ENCODE measurements around the gene C5.

Gene C5

DNA sequence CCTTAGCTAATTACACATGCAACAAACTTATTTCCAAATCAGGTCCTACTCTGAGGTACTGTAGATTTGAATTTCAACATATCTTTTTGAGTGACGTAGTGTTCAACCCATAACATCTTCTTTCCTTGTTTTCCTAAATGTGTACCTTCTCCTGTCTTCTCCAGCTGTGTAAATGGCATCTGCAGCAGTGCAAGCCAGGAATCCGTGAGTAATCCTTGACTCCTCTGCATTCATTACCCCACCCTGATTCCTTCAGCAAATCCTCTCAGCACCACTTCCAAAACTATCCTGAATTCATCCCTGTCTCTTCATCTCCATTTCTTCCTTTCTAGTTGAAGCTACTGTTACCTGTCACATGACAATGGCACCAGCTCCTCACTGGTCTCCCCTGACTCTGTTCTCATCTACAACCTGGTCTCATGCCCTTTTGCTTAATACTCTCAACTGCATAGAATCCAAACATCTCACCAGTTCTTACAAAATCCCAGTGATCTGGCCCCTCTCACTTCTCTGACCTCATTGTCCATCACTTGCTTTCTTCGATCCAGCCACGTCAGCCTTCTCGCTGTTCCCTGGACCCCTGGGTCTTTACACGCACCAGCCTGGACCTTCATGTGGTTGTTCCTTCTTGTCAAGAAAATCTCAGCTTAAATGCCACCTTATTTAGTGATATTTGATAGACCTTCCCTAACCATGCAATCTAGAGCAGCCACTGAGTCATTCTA lies 108.9 kb downstream of the C5 start:
- peak; percentile 70 for DNase-seq (ENCODE audit: low read depth)

DNA sequence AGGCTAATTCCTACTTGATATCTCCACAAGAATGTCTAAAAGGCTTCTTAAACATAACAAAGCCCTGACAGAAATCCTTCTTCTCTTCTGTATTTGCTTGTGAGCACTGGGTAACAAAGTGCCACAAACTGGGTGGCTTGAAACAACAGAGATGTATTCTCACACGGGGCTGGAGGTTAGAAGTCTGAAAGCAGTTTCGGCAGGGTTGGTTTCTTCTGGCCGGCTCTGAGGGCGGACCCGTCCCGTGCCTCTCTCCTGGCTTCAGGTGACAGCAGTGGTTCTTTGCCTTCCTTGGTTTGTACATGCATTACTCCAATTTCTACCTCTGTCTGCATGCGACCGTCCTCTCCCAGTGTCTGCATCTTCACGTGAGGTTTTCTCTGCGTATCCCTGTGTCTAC lies 109.5 kb downstream of the C5 start:
- DNase-seq (ENCODE audit: low read depth): no peak

DNA sequence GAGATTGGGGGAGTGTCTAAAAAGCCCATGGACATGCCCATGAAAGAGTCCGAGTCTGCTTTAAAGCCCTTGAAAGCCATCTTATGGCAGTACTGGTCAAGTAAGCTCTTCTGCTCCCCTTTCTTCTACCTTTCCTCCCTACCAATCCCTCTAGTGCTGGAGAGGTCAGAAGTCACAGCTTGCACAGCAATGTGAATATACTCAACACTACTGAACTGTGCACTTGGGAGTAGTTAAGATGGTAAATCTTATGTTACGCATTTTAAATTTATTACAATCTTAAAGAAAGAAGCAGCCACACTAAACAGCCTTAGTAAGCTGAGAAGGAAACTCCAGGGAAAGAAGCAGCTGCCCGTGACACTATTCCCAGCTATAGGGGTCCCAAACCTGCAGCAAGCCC lies 111.2 kb downstream of the C5 start:
- no peak for DNase-seq (ENCODE audit: low read depth)

DNA sequence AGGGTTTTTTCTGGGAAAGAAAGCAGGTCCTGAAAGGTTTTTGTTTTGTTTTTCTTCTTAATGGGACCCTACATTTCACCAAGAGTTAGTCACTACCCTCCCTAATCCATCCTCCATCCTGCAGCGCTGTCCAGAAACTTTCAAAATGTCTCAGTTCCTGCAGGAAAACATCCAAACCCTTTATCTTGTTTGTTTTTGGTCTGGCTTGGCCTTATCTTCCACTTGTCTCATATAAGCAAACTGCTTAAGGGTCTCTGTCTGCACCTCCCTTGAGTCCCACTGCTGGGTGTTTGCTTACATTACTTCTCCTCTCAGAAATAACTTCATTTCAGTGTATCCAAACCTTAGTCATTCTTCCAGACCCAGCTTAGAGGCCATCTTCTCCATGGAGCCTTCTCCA lies 112.5 kb downstream of the C5 start:
- DNase-seq (ENCODE audit: low read depth): peak; percentile 51

DNA sequence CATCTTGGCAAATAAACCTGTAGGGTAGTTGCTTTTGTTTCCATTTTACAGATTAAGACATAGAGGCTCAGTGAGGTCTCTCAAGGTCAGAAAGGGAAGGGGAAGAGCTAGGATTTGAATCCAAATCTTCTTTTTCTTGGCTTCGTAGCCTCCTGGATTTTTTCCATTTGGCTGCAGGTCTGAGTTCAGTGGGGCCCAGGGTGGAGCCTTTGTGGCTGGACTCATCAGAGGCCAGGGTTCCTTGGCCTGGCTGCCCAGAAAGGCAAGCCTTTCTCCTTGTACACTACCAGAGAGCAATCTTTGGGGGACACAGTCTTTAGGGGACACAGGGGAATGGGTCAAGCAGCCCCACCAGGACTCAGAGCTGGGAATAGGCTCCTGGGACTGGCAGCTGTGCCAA lies 112.9 kb downstream of the C5 start:
- no peak for DNase-seq (ENCODE audit: low read depth)

DNA sequence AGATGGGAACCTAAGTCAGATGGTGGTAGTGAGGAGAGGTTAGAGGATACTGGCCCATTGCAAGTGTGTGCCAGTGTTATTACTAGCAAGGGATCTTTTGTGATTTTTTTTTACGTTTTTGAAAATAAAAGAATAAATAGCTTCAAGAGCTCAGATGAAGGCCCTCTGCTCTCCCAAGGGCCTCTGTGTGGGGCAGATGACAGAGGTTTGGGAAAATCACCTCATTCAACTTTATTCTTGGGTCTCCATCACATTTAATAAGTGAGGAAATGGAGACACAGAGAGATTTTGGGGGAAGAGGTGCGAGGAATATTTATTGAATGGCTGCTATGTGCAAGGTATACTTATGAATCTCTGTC lies 113.3 kb downstream of the C5 start:
- no peak for DNase-seq (ENCODE audit: low read depth)

DNA sequence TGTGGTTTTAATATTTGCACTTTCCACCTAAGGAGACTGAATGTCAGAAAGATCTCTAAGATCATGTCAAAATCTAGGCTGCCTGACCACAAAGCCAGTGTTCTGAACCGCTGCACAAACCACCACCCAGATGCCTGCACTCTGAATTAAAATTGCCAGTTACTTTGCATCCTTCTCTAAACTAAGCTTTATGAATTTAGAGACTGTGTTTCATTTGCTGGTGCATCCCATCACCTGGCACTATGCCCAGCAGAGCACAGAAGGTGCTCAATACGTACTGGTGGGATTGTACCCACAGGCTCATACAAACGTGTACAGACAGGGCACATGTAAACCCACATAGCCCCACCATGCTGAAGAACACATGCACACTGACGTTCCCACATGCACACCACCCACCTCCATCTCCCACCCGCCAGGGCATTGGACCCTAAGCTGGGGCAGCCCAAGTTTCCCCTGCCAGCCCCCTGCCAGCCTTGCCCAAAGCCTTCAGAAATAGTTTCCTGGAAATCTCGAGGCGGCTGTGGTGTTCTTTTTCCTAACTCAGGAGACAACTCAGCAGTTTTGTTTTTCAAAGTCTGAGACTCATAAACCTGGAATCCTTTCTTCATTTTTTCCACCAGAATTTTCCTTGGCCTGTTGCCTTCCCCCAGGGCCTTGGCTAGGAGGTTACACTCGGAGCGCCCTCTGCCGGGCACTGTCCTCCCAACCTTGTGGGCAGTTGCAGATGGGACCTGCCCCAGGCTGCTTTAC lies 113.9 kb downstream of the C5 start:
- peak; percentile 92 for DNase-seq (ENCODE audit: low read depth)

DNA sequence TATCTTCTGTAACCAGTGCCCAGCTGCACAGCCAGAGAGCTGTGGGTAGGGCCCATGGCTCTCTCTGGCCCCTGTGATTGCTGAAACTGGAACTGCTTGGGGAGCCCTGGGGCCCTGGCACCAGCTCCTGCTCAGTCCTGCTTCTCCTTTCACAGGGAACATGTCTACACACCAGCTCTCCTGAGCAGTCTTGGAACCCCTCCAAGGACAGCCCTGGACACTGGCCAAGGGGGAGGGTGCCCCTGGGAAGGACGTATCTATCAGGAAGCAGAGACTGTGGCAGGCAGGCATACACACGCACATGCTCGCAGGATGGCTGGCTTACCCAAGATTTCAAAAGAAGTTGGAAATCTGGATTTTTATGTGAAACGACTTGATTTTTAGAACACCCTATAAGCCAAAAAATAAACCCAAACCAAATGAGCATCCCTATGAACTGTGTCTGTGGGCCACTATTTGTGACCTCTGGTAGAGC lies 114.7 kb downstream of the C5 start:
- peak; percentile 94 for DNase-seq (ENCODE audit: low read depth)

DNA sequence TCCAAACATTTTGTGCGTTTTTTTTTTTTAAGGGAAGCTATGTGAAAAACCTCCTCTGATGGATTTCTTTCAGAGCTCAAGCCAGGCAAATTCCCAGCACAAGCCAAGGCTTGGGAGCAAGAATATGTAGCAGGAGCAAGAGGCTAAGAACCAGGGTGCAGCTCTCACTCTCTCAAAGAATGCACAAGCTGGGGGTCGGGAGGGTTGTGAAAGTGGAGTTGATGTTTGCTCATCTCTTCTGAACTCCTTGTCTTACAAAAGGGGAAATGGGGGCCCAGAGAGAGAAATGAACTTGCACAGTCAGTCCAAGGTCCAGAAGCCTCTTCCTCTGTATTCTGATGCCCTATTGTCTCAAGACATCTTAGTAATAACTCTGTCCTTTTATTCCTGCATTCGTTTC lies 115.8 kb downstream of the C5 start:
- no peak for DNase-seq (ENCODE audit: low read depth)

DNA sequence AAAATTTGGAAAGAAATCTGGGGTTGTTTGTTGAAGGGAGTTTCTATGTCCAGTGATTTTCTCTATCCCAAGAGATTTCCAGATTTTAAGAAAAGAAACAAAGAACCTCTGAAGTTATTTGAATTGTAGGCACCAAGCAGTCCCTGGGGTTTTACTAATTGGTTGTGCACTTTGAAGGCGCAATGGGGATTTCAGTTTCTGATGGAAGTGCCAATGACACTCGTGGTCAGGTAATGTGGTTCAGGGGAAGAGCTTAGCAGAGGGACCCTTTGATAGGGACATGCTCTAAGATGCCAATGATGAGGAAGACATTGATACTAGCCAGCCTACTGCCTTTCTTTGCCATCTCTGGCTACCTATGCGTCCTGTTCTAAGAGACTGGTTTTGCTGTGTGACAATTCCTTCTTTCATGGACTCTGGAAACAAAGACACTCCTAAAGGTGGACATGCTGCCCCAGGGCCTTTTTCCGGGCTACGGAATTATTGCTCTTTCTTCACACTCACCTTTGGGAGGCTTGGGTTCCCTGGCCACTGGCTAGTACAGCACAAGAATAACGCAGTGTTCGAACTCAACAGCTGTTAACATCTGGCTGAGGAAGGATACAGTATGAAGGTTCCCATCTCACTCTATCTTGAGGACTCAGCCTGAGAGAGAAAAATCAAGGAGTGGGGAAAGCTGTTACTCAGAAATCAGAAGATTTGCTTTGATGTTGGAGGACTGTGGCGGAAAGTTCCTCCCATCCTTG lies 116.6 kb downstream of the C5 start:
- no peak for DNase-seq (ENCODE audit: low read depth)

DNA sequence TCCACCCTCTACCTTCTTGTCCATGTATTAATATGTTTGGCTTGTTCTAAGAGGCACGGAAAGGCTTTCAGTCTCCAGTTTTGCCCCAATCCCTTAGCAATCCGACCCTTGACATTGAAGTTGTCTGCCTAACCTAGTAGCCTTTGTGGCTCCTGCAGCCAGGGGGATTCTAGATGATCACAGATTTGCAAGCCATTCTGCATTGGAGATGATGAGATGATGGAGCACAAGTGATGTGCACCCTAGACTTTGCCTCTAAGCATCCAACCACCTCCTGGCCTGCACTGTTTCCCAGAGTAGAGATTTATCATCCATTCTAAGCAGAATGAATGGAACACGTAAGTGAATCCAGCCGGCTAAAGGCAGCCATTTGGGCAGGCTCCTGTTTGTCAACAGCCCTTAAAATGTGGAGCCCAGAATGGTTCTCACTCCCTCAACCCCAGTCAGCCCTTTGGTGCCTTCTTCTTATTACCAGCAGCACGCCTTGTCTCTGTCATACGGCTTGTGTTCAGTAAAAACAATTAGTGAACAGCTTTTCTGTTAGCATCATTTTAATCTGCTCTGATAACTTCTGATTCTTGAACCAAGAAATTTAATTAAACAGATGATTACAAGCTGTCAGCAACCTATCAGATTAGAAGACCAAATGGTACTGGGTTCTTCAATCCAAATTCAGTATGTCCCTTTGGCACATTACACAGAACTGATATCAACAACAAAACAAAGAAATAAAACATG lies 117.8 kb downstream of the C5 start:
- DNase-seq (ENCODE audit: low read depth): no peak

DNA sequence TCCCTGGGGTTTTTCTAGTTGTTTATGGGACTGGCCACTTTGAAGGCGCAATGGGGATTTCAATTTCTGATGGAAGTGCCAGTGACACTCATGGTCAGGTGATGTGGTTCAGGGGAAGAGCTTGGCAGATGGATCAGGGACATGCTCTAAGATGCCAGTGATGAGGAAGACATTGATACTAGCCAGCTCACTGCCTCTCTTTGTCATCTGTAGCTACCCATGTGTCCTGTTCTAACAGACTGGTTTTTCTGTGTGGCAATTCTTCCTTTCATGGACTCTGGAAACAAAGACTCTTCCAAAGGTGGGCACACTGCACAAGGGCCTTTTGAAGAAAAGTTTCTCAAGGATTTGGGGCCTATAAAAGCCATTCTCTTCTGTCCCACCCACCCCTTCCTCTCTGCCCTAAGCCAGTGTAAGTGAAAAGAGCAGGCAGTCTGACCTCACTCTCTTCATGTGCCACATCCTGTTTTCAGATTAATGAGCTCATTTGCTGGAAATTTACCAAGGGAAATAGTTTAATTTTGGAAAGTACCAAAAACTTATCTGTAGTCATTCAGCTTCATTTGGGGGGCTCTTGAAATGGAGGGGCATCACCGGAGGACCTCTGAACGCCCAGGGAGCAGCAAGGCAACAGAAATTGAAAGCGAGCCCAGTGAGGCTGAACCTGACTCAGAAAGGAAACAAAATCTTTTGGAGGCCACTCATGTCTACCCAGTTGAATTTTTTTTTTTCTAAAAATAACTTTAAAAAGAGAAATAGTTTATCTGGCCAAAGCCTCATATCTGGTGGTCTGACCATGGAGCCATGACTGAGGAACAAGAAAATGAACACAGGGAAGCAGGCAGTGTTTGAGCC lies 118.6 kb downstream of the C5 start:
- peak; percentile 21 for DNase-seq (ENCODE audit: low read depth)

DNA sequence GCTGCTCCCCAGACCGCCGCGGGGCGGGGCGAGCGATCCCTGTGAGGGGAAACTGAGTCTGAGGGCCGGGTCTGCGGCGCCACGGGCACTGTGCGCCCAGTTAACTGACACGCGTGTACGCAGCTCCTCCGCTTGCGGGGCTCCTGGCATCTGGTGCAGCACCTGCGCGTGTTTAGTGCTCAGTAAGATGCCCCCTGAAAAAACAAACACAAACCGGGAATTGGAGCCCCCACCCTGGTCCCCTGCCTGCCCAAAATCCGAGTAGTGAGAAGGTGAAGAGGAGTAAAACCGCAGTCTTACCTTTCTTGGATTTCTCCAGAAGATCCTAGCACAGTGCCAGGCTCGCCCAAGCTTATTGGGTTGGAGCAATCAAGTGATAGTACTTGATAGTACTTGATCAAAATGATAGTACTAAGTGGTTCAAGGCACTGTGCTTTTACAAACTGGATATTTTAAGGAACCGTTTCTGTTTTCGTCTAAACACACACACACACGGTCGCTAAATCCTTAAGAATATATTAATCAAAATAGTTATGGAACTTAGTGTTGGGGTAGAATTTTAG lies 120.8 kb downstream of the C5 start:
- DNase-seq (ENCODE audit: low read depth): no peak

DNA sequence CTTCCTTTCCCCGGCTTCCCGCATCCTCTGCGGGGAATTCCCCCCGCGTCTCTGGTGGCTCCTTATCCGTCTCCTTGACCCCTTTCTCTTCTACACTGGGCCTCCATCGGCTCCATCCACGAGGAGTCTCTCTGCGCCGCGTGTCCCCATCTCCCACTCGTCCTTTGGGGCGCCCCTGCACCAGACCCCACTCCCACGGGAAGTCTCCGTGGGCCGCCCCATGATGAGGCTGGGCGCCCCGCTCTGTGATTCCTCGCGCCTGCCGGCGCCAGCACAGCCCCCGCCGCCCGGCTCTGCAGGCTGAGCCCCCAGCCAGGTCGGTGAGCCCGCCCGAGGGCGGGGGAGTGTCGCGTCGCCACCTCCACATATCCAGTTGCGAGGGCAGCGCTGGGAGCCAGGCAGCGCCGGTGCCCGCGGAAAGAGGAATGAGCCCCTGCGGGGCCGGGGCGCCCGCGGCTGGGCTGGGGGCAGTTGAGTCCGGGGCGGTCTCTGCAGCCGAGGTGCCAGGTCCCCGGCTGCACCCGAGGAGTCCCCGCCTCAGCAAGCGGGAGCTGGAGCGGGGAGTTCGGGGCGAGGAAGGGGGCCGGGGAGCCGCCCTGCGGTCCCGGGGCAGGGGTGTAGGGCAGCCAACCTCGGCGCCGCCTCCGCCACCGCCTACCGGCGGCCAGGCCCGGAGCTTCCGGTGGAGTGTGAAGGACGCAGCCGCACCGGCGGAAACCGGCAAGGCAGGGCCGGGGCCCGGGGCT lies 121.4 kb downstream of the C5 start:
- DNase-seq (ENCODE audit: low read depth): peak; percentile 42

DNA sequence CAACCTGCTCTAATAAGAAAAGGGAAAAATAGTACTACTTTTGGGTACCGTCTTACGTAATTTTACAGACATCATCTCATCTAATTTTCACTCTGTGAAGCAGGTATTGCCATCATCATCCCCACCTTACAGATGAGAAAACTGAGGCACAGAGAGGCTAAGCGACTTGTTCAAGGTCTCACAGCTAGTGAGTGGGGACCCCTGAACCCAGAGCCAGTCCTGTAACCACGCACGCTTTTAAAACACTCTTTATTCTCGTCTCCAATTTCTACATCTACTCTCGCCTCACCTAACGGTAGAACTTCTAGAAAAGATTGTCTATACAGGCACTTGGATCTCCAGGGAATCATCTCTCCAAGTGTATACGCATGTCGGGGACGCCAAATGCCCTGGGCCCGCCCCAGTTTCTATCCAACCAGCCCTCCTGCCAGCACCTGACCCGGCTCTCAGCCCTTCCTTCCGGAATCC lies 122.0 kb downstream of the C5 start:
- DNase-seq (ENCODE audit: low read depth): peak; percentile 35

DNA sequence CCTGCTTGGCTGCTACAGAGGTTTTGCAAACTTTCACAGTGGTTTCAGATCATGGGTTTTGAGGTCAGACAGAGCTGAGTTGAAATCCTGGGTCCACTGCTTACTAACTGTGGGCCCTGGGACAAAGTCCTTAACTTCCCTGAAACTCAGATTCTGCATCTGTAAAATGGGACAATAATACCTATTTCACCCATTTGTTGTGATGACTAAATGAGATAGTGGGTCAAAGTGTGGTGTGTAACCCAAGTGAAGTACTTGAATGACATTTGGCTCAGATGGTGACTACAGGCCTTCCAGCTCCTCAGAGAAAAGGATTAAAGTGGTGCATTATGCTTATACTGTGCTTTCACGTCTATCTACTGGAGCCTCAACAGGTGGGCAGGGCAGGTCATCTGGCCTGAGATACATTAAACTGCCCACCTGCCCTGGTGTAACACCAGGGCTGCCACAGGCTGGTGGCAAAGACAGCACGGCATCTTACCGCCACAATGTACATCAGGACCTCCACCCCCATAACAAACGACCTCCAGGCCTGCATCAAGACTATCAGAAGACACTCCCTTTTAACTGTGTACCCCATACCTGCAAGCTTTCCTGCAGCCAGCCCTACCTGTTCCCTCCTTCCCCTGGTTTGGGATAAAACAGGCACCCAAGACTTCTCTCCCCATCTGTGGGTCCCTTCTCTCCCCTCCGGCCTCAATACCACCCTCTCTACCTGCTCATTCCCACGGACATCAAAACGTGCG lies 122.6 kb downstream of the C5 start:
- DNase-seq (ENCODE audit: low read depth): no peak

DNA sequence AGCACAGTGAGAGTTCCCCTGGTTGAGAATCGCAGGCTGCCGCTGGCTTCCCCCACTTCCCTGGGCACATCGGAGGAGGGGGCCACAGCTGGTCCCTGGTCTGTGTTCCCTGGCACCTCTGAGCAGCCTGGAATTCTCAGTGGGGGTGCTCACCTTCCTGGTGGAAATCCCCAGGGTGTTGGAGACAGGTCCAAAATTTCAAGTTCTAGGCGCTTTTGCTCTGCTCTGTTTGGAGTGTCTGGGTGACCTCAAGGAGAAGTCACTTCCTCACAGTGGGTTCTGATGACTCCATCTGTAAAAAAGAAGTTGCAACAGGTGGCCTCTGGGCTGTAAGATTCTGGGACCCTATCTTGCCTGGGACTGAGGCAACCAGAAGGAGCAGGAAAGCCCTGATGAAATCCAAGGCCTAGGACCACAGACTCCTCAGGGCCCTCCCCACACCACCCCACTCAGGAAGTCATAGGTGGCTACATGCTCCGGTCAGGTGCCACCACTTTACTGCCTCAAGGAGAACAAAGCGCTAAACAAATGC lies 123.6 kb downstream of the C5 start, which contains the start of gene TRAF1:
Gene TRAF1 (minus strand): TSS at position 400 of the 532 bp plus-strand sequence. CDS start 721 bp downstream, outside the sequence.
- DNase-seq (ENCODE audit: low read depth): no peak

DNA sequence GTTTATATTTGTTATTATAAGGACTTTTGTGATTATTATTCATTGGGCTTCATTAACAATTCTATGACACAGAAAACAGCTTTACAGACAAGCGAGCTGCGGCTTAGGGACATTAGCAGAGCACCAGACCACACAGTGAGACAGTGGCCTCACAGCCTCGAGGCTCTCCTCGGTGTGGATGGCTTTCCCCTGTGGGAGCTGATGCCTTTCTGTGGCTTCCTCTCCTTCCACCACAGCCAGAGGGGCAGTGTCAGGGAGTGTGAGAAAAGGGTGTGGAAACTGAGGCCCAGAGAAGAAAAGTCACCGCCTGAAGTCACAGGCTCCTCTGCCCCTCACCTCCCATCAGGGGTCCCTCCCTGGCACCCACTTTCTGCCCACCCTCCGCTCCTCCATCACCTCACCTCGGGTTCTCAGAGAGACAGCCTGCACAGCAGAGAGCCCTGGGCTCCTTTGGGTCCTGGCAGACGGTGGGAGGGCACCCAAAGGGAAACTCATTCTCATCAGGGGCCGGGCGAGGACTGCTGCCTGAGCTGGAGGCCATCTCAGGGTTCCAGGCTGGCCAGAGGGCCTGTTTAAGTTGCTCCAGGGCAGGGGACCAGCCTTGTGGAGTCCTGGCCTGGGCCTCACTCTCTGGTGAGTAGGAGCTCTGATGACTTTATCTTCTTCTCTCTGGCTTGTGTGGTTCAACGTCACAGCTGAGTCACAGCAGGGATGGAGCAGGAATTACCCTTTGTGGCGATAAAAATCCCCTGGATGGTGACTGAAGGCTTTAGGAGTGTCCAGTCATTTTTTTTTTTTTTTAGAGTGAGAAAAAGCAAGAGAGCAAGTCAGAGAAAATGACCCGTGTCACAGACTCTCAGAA lies 124.3 kb downstream of the C5 start:
- peak; percentile 87 for DNase-seq (ENCODE audit: low read depth)

Data from amniotic epithelial cell (primary cell).